MV-4-11 (cell line): ENCODE results near the gene SPINDOC.
A peak's percentile ranks its signal among the peaks of the same experiment; 100 is the strongest.

Experiments
- DNase-seq: peaks from one replicate; lab custom pipeline; 2025; lab: John Stamatoyannopoulos, UW

SPINDOC gene

DNA sequence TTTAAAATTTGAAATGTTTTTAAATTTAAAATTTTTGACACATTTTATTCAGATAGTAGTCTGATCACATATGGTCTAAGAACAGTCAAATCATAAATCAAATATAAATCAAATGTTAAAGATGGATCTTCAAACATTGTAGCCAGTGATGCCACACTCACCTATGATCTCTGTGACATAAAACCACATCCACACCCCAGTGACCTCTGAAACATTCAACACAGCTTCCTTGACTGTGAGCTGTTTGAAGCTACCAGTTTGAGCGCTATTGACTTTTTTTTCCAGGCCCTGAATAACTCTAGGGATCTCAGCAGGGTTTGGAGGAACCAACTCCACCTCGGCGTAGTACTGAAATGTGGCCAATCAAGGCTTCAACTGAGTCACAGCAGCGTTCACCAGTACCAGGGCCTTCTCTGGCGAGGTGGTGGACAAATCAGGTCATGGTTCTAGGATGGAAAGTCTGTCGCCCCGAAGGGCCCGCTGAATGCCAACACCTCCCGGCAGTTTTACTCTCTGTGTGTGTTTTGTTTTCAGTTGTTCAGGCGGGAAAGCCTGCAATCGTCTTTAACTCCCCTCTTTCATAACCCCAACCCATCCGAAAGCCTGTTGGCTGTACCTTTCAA is 21.4 kb downstream of the SPINDOC start:
- DNase-seq: no peak

DNA sequence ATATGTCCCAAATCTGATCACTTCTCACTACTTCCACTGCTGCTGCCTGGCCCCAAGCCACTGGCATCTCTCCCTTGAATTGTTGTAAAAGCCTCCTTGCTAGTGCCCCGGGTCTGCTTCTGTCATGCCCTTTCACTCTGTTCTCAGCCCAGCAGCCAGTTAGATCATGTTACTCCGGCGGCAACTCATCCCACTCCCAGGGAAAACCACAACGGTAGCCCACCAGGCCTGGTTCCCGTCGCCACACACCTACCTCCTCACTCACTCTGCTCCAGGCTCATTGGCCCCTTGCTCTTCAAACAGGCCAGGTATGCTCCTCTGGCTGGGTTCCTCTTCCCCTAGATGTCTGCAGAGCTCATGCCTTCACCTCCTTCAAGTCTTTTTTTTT is 21.9 kb downstream of the SPINDOC start:
- DNase-seq: no peak

DNA sequence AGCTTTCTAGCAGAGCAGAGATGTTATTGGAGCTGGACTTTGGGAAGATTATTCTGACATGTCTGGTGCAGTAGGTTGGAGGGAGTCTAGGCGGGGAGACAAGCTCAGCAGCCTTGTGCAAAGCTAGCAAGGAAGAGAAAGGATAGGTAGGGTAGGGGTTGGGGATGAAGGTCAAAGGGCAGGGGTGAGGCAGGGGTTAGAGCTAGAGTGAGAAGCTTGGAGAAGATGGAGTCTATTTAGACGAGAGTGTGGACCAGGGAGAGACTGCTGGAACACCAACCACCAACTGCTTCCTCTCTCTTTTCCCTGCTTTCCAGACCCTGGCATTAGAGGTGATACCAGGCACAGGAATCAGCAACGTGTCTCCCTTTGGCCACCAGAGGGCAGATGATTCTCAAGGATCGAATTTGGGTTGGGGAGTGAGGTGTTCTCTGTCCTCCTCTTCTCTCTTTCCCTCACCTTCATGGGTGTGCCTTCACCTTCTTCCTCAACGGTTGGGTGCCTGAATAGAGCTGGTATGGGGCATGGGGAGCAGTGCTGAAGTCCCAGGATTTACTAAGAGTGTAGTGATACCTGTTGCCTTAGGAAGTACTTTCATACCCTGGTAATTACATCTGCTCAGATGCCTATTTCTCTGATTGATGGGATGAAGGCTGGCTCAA is 23.9 kb downstream of the SPINDOC start:
- DNase-seq: peak; percentile 56

DNA sequence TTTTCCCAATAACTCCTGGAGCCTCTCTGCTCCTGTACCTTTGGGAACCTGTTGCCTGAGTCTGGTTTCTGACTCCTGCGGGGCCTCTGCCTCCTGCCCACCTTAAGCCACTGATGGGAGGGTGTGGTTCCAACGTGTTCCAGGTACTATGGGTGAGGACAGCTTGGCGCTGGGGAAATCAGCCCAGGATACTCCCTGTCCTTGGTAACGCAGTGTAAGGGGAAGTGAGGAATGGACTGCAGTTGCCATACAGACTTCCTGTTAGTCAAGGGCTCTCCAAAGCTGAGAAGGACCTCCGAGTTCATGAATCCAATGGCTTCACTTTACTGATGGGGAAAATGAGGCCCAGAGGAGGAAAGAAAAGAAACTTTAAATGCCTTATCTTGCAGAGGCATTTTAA is 24.5 kb downstream of the SPINDOC start:
- peak; percentile 73 for DNase-seq

DNA sequence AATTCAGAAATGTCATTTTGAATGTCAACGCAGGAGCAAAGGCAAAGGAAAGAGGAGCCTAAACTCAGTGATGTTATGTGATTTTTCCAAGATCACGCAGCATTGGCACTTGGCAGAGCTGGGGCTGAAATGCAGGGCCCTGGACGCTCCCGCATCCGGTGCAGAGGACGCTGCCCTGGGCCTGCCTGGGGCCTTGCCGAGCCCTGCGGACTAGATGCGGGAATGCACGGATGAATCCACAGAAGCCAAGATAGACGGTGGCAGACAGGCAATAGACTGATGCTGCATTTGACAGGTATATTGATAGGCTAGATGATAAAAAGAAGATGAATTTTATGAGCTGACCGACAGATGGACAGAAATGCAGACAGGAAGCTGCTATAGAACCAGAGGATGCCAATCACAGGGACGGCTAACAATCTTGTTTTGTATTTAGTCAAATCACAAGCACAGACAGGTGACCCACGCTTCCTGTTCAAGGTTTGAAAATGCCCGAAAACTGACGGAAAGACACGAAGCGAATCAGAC is 25.0 kb downstream of the SPINDOC start:
- no peak for DNase-seq

DNA sequence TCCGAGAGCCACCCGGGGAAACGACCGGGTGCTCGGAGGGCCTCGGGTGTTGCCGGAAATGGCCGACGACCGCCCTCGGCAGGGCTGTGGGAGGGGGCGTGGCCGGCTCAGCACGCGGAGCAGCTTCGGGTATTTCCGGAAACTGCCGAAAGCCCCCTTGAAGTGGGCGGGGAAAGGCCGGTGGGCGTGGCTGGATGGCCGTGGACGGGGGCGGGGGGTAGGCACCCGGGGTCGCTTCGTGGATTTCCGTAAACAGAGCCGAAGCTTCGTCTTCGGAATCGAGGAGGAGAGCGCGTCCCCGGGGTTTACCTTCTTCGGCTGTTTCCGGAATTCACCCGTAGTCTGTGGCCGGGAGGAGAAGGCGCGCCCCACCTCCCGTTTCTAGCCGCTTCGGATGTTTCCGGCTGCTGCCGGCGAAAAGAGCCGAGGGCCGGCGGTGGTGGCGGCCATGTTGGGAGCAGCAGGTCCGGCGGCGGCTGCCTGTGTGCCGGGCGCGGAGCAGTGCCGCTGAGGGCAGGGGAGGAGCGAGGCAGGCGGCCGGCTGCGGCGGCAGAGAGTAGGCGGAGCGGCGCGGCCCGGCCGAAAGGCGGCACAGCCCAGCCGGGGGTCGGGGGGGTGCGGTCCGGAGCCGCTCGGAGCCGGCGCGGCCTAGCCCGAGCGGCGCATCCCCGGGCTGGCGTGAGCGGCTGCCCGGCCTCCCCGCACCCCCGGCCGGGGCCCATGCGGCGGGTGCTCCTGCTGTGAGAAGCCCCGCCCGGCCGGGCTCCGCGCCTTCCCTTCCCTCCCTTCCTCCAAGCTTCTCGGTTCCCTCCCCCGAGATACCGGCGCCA is 25.6 kb downstream of the SPINDOC start, which contains the start of gene MARK2:
Gene MARK2, plus strand, starts transcription at position 433 of the 830 bp plus-strand sequence. Its CDS starts 397 bp downstream, at position 830.
- DNase-seq: peak; percentile 97

DNA sequence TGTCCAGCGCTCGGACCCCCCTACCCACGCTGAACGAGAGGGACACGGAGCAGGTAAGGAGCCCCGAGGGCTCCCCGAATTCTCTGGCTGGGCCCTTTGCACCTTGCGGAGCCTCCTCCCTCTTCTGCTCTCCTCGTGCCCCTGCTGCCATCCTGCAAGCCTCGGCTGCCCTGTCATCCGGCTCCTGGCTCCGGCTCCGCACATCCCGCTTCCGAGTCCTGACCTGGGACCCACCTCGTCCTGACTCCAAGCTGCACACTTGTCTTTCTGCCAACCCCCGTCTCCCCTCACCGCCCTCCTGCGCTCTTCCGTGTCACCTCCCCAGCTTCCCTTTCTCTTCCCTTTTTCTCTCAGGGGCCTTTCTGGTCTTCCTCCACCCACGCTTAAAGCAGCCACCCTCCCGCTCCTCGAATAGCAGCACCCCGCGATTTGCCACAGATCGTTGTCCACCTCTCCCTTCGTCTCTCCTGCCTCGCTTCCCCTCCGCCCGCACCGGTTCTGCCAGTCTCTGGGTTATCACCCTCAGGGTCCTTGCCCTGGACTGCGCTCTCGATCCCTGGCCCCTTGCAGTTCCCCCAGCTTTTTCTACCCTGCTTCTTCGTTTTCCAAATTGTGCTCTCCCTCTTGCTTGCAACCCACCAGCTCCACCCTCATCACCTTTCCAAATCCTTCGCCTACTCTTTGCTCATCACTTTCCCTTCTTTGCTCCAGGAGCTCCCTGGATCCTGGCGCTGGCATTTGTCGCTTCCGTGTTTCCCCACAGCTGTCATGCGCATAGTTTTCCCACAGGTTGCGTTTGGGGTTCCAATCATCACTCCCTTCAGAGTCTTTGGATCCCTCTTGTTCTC is 26.5 kb downstream of the SPINDOC start:
- DNase-seq: peak; percentile 70

DNA sequence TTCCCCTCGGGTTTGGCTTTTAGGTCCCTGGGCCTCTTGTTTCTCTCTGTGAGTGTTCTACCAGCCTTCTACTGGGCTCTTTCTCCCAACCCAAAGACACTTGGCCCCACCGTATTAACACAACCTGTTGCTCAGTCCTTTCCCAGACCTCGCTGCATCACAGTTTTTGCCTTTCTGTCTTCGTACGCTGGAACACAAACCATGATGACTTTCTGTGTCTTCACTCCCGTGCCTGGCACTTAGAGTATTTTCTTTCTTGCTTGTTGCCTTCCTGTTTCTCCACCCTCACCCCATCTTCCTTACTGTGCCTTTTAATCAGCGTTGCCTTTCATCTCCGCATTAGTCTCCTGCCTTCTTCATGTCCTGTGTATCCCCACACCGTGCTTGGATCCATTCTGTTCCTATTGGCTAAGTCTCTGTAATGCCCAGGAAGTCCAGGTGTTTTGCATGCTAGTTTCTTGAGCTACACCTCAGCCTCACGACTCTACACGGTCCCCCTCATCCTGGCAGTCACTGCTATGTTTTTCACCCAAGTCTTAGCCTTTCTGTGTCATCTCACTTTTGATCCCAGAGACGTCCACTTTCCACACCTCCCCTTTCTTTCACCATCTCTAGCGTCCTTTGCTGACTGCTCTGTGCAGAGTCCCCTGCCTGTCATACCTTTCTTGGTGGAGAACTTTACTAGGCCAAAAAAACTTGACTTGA is 27.3 kb downstream of the SPINDOC start:
- DNase-seq: no peak

DNA sequence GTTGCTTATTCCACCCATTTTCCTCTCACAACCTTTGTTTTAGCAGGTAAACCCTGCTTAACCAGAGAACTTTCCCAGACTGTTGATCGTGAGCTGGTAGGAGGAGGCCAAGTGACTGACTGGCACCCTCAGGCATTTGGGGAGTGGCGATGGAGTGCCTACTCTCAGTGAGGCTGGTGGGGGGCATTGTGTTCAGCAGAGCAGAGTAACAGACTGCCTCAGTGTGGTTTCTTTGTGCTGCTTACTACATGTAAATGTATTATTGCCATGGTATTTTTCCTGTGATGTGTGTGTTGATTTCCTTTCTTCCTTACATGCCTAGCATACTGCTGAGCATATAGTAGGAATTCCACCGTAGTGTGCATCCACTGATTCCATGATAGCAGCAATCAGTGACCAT is 28.3 kb downstream of the SPINDOC start:
- DNase-seq: no peak

DNA sequence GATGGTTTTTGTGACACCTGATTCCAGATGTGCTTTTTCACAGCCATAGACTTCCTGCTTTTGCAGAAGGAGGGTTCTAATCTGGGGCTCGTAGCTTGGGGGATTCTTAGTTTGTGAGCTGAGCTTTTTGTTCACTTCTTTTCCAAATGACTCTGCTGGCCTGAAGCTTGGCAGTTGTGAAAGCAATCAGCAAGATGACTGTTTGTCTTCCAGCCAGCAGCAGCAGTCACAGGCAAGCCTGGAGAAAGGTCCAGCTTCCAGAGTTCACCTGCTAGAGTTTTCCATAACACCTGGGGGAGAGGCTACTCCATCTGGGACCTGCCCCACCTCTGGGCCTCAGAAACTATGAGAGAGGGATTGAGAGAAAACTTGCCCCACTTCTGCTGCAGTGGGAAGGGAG is 29.8 kb downstream of the SPINDOC start:
- DNase-seq: no peak

DNA sequence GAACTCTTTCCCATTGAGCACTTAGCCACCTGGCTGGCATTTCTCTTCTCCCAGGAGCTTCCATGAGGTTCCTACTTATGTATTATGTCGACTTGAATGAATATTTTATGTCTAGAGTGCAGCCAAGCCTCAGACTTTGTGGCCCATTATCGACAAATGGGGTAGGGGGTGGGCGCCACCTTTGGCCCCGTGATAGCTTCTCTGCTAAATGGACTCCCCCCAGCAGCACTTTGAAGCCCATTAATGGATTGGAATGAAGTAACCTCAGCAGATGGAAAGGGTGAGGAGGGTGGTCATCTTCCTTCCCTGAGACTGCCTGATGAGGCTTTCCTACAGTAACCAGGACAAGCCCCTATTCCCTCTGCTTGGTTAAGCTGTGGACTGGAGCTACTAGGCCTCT is 31.6 kb downstream of the SPINDOC start:
- DNase-seq: no peak

DNA sequence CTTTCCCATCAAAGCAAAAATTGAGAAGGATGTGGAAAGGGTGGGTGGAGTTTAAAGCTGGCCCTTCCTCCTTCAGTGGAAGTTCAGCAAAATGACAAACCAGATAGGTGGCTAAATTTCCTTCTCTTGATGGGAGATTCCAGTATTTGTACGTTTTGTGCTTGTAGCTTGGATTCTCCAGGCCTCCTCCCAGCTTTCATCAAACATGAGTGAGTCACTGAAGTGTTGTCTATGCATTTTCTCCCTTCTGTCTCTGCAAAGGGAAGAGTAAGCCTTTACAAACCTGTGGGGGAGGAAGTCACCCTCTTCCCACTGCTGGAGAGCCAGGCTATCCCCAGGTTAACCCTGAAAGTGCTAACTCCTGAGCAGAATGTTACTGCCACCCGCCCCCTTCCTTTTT is 32.0 kb downstream of the SPINDOC start:
- no peak for DNase-seq

DNA sequence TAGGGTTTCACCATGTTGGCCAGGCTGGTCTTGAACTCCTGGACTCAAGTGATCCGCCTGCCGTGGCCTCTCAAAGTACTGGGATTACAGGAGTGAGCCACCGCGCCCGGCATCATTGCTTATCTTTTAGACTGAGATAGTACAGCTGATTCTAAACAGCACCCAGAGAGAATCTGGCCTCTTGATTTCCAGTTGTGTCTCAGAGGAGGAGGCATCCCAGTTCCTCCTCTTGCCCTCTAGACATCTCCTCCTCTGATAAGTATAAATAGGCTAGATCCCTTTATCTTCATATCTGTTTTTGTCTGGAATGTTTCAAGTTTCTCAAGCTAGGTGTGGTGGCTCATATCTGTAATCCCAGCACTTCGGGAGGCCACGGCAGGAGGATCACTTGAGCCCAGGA is 32.7 kb downstream of the SPINDOC start:
- DNase-seq: no peak

DNA sequence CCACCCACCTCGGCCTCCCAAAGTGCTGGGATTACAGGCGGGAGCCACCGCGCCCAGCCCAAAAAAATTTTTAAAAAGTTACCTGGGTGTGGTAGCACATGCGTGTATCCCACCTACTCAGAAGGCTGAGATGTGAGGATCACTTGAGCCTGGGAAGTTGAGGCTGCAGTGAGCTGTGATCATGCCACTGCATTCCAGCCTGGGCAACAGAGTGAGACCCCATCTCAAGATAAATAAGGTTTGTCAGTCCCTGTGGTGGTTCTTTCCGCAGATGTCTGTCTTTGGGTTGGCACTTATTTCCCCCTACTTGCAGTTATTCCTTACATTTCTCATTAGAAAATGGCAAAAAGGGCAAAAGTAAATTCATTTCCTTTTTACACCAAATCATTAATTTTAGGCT is 33.6 kb downstream of the SPINDOC start:
- no peak for DNase-seq

DNA sequence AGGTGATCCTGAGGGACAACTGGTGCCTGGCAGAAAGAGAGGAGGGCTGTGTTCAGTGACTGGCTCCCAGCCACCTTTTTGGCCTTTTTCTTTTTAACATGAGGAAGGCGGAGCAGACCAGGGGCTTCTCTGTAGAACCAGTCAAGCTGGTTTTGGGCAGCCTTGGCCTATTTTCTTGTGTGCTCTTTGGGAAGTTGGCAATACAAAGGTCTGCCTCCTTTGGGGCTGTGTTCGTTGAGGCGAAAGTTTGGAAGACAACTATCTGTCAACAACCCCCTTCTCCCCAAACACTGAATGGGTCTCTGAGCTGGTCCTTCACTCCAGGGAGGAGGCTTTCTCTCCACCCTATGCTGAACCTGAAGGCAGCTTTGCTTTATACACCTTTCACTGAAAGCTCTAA is 34.1 kb downstream of the SPINDOC start:
- DNase-seq: no peak

DNA sequence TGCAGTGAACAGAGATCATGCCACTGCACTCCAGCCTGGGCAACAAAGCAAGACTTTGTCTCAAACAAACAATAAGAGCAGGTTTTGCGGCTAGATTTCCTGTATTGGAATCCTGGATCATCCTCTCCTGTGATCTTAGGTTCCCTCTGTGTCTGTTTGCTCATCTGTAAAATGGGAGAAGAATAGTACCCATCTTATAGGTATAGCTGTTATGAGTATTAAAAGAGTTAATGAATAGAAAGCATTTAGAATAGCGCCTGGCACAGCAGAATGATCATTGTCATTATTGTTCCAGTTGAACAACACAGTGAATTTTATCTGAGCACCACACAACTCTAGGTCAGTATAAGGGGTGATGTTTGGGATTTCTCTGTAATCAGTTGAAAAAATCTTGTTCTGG is 36.4 kb downstream of the SPINDOC start:
- DNase-seq: no peak

DNA sequence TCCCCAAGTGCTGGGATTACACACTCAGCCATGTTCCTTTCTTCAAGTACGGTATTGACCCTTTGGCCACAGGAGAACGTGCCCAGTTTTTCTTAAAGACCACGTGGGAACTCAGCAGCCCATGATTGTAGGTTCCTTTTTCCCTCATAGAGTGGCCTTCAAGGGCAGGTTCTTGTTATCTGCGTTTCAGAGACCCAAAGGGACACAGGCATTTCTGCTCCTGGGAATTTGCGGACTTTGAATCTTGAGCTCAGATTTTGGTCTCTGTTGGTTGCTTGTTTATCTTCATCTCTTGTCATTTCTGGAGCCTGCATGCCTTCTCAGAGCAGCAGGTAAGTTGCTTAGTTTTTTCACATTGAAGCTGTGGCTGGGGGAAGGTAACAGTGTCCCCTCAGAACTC is 37.7 kb downstream of the SPINDOC start:
- no peak for DNase-seq

DNA sequence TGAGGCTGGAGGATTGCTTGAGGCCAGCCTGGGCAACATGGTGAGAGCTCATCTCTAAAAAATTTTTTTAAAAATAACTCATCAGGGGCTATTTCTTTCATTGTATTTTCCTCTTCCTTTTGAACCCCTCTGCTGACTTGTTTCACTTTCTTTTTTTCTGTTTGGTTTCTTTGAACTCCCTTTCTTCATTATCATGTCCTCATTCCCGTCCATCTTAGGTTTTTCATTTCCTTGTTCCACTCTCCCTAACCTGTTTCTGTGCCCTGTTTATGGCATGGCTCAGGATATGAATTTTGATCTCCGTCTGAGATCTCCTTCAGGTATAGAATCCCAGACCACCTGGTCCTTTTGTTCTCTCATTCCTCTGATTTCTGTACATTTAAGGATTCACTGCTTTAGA is 38.1 kb downstream of the SPINDOC start:
- DNase-seq: peak; percentile 27

DNA sequence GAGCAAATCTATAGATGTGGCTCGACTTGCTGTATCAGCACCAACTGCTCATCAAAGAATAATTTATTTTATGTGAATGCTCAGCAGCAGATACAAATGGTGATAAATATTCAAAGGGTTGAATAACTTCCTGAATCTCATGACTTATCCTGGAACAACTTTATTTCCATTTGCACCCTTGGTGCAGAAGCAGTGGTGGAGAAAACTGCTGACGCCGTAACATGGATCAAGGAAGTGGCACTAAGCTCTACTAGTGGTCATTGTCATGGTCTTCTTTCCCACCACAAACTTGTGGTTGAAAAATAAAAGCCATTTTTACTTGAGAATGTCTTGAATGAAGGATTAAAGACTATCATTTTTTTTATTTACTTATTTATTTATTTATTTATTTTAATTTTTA is 40.2 kb downstream of the SPINDOC start:
- peak; percentile 22 for DNase-seq

DNA sequence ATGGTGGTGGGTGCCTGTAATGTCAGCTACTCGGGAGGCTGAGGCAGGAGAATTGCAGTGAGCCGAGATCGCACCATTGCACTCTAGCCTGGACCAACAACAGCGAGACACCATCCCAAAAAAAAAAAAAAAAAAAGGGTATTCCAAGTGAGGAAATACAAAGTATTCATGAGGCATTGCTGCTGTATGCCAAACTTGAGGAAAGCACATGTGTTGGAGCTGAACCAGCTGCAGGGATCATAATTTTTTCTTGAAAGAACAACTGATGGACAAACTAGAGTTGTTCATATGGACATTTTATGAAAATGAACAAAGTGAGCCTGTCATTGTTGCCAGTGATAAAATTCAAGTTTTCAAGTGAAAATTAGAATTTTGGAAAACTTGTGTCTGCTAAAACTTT is 41.4 kb downstream of the SPINDOC start:
- DNase-seq: no peak

DNA sequence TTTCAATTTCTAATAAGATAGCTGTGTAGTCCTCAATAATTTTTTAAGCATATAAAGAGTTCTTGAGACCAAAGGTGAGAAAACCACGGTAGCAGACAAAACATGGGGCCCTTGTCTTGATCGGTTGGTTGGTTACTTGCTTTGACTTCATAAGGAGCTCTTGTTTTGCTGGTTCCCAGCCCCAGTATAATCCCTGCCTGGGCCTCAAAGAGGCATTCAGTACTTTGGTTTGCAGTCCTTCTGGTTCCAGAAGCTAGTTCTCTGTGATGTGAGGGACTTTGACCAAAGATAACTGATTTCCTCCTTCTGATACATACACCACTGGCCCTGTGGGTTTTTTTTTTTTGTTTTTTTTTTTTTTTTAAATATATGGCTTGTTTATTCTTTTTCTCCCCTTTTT is 42.7 kb downstream of the SPINDOC start:
- DNase-seq: no peak
